ENCODE measurements around the gene OBP2B. TPM values are rescaled to one million over a fixed set of nuclear protein-coding genes. Genes with fewer than 3 reads are reported as not detected.

OBP2B gene
- total RNA-seq: not detected in 2 replicates

GRCh38 chr9:133208880-133209300 is at the start of gene OBP2B:
OBP2B (minus strand) TSS chr9:133209250; CDS start chr9:133209199, 51 bp downstream.

GRCh38 chr9:133163504-133164172 is 45.4 kb downstream of the OBP2B start, which contains the start of gene GBGT1:
GBGT1 (minus strand) TSS chr9:133163914; CDS start chr9:133162412, 1,502 bp downstream.

Other genes with a start within 250 kb of the OBP2B start
- not detected in 2 replicates for gene GFI1B, start 230.6 kb downstream of the OBP2B start, total RNA-seq
- 45.9 and 62.1 TPM in 2 replicates for gene GTF3C5, start 178.3 kb downstream of the OBP2B start, total RNA-seq
- 0.52 and 1.1 TPM in 2 replicates for gene CEL, start 147.3 kb downstream of the OBP2B start, total RNA-seq
- gene RALGDS, start 88.0 kb downstream of the OBP2B start, total RNA-seq: 14.9 and 17.5 TPM in 2 replicates
- 5.7 and 15.4 TPM in 2 replicates for gene GBGT1, start 45.3 kb downstream of the OBP2B start, total RNA-seq
- gene ABO, start 66.0 kb upstream of the OBP2B start, total RNA-seq: not detected in 2 replicates
- 12.8 and 18.4 TPM in 2 replicates for gene SURF6, start 126.9 kb upstream of the OBP2B start, total RNA-seq
- gene MED22, start 138.9 kb upstream of the OBP2B start, total RNA-seq: 19.3 and 20.9 TPM in 2 replicates
- gene RPL7A, start 139.0 kb upstream of the OBP2B start, total RNA-seq: 3,220 and 5,278 TPM in 2 replicates
- gene SURF1, start 147.2 kb upstream of the OBP2B start, total RNA-seq: 37.9 TPM in 2 replicates
- 10.0 and 14.5 TPM in 2 replicates for gene SURF2, start 147.3 kb upstream of the OBP2B start, total RNA-seq
- 295 and 445 TPM in 2 replicates for gene SURF4, start 166.8 kb upstream of the OBP2B start, total RNA-seq
- 0.13 and 1.4 TPM in 2 replicates for gene STKLD1, start 167.1 kb upstream of the OBP2B start, total RNA-seq
- gene REXO4, start 208.8 kb upstream of the OBP2B start, total RNA-seq: 14.7 and 18.2 TPM in 2 replicates
- 0.39 and 4.0 TPM in 2 replicates for gene ADAMTS13, start 213.1 kb upstream of the OBP2B start, total RNA-seq